Adrenal gland (tissue), 12 donors: Measurements from ENCODE around the gene ENAM. TPM values are rescaled to one million over a fixed set of nuclear protein-coding genes. Genes with fewer than 3 reads are reported as not detected.

Source experiments
- DNase-seq, 7 donors: peaks; one replicate each; pipeline ENCODE4 v3.0.0-alpha.2; 2019 to 2020
- H3K27ac ChIP-seq, 5 donors: fragments of 200-600 bp; sonication (generic) in 4 of 5; 1 replicate in 3 of 5; 2 replicates in 2 of 5; pipeline versions ENCODE4 v1.5.1 to v1.8.0; 2016 to 2020; ENCODE audit warnings: mild to moderate bottlenecking in 1 of 5
- H3K27me3 ChIP-seq: fragments of 200-600 bp; 2 replicates; pipeline ENCODE4 v1.8.0; 2021
- H3K36me3 ChIP-seq, 2 donors: fragments of 200-600 bp; replicated peaks in 1 of 2; 1 replicate in 1 of 2; 2 replicates in 1 of 2; pipeline versions ENCODE4 v1.5.1 to v1.8.0; 2018 to 2022
- H3K4me1 ChIP-seq, 2 donors: fragments of 200-600 bp; replicated peaks in 1 of 2; 1 replicate in 1 of 2; 2 replicates in 1 of 2; pipeline versions ENCODE4 v1.5.1 to v1.8.0; 2018 to 2021
- H3K4me3 ChIP-seq, 4 donors: fragments of 200-600 bp; sonication (generic) in 3 of 4; one replicate each; pipeline ENCODE4 v1.5.1; 2016 to 2018
- H3K9me3 ChIP-seq, 3 donors: fragments of 200-600 bp; sonication (generic) in 1 of 3; replicated peaks in 1 of 3; 1 replicate in 2 of 3; 2 replicates in 1 of 3; pipeline versions ENCODE4 v1.5.1 to v1.8.0; 2016 to 2021
- CTCF ChIP-seq, 6 experiments: fragments of 450-650 bp in 4 of 6; fragments of 200-600 bp in 2 of 6; sonication (generic) in 1 of 6; IDR thresholded peaks; 1 replicate in 5 of 6; 2 replicates in 1 of 6; pipeline versions ENCODE4 v1.5.1 to v1.8.0; 2016 to 2021; ENCODE audit warnings: antibody characterized with exemption in 6 of 6, mild to moderate bottlenecking in 2 of 6, moderate library complexity in 1 of 6
- POLR2A ChIP-seq, 2 donors: fragments of 450-650 bp; IDR thresholded peaks; one replicate each; pipeline ENCODE4 v1.6.1; 2017; ENCODE audit warnings: antibody characterized with exemption in 2 of 2, mild to moderate bottlenecking in 2 of 2, moderate library complexity in 1 of 2
- WGBS, 4 donors: extraction: QIAGEN DNeasy Blood & Tissue Kit in 2 of 4; methylation state at CpG; one replicate each; pipeline versions ENCODE4 v1.1.5 to v1.1.7; 2013 to 2017; 5-methylcytosine and 5-hydroxymethylcytosine counted together
- intact Hi-C, 2 donors: fragments of 100-400 bp; cut with DNase I; formaldehyde crosslinking; loops; one replicate each; pipeline versions ENCODE4 v1.14.1 to v1.15.0; 2022 to 2023
- polyA plus RNA-seq, 3 donors: library from polyadenylated mRNA; stranded (reverse); fragments of 200-250 nt in 2 of 3; fragments of 350-450 nt in 1 of 3; fragmentation: Illumina TruSeq in 1 of 3; extraction: RNeasy Lipid Tissue Mini Kit (QIAGEN cat#74804) in 1 of 3; gene quantifications; one replicate each; pipeline ENCODE4 v1.2.3, GENCODE V29; 2013 to 2014
- total RNA-seq, 9 donors: library from RNA; depleted of rRNA in 4 of 9; stranded (reverse); fragments of >200 nt in 4 of 9; fragments of 120-200 nt in 1 of 9; fragmentation: NEBNext Ultra II Directional in 1 of 9; extraction: Animal tissue kit (Norgen Biotek cat#: 25700) in 1 of 9; gene quantifications; one replicate each; pipeline versions ENCODE4 v1.1.0 to v1.2.4, GENCODE V29; 2013 to 2023
- donor health status: healthy with polysubstance abuse.
- donor health status: Bipolar disorder and iron deficiency.
- donor health status: DM: yes; HTN: yes; CAD: no.
- donor health status: DM: no; HTN: no; CAD: no.
- donor health status: DM: no; HTN: no; CAD: no.
- donor health status: DM: yes; HTN: yes; CAD: no.

Gene ENAM
- total and polyA plus RNA-seq, 12 donors: under 0.01 to 0.33 TPM; not detected in 10

GRCh38 chr4:70619288-70619687 is 9.3 kb upstream of the ENAM start:
- Histone ChIP-seq H3K27me3 (no peaks in the 10 kb centered on the region), H3K4me1 (no peaks in the 10 kb centered on the region), H3K4me3 (no peak overlapping the region), H3K9me3 (no peaks in the 10 kb centered on the region), H3K36me3 (no peaks in the 10 kb centered on the region), H3K27ac (no peak overlapping the region)
- intact Hi-C loops: no loop called here
- DNase-seq: no peak
- TF ChIP-seq CTCF (IDR thresholded peaks at IDR 0.05) (no peak), POLR2A (IDR thresholded peaks at IDR 0.05) (no peak)
- WGBS, 4 donors: 87 to 90% (median 87%) methylated on average over 4 of the region's 4 CpGs

- Histone ChIP-seq H3K4me1 (no peaks in the 10 kb centered on the region), H3K9me3 (no peaks in the 10 kb centered on the region), H3K4me3 (no peak overlapping the region), H3K27me3 (no peaks in the 10 kb centered on the region), H3K36me3 (no peaks in the 10 kb centered on the region), H3K27ac (no peak overlapping the region)
- DNase-seq: no peak
- intact Hi-C loops: no loop called here
- 87 to 93% (median 93%) methylated on average over 2 of the region's 2 CpGs for WGBS, 4 donors
- TF ChIP-seq CTCF (IDR thresholded peaks at IDR 0.05) (no peak), POLR2A (IDR thresholded peaks at IDR 0.05) (no peak)
These were observed 8.8 kb upstream of the ENAM start for GRCh38 chr4:70619778-70620177.

GRCh38 chr4:70623323-70623722 is 5.2 kb upstream of the ENAM start:
- 95 to 99% (median 96%) methylated on average over 3 of the region's 3 CpGs for WGBS, 4 donors
- Histone ChIP-seq H3K27me3 (no peaks in the 10 kb centered on the region), H3K27ac (no peak overlapping the region), H3K36me3 (no peaks in the 10 kb centered on the region), H3K9me3 (no peaks in the 10 kb centered on the region), H3K4me3 (no peak overlapping the region), H3K4me1 (no peaks in the 10 kb centered on the region)
- TF ChIP-seq CTCF (IDR thresholded peaks at IDR 0.05) (no peak), POLR2A (IDR thresholded peaks at IDR 0.05) (no peak)
- intact Hi-C loops: no loop called here
- DNase-seq: no peak

- no peaks in the 10 kb centered on the region for H3K27me3 ChIP-seq
- H3K36me3 ChIP-seq: no peaks in the 10 kb centered on the region
- H3K4me3 ChIP-seq: no peak overlapping the region
- 43 to 61% (median 50%) methylated on average over 1 of the region's 1 CpG for WGBS, 4 donors
- H3K27ac ChIP-seq: no peak overlapping the region
- no peaks in the 10 kb centered on the region for H3K9me3 ChIP-seq
- no peak for TF ChIP-seq CTCF (IDR thresholded peaks at IDR 0.05)
- no peak for TF ChIP-seq POLR2A (IDR thresholded peaks at IDR 0.05)
- H3K4me1 ChIP-seq: no peaks in the 10 kb centered on the region
- no peak for DNase-seq
- intact Hi-C loops: no loop called here
These were observed 4.2 kb upstream of the ENAM start for GRCh38 chr4:70624226-70624793.
